Measurements from ENCODE around the gene ABCC4.

The ABCC4 gene

GRCh38 chr13:95020298-95020987, 280.8 kb downstream of the ABCC4 start:
- DNase-seq (ENCODE audit: low read depth), result no peak
- TF ChIP-seq, protein P1, sequence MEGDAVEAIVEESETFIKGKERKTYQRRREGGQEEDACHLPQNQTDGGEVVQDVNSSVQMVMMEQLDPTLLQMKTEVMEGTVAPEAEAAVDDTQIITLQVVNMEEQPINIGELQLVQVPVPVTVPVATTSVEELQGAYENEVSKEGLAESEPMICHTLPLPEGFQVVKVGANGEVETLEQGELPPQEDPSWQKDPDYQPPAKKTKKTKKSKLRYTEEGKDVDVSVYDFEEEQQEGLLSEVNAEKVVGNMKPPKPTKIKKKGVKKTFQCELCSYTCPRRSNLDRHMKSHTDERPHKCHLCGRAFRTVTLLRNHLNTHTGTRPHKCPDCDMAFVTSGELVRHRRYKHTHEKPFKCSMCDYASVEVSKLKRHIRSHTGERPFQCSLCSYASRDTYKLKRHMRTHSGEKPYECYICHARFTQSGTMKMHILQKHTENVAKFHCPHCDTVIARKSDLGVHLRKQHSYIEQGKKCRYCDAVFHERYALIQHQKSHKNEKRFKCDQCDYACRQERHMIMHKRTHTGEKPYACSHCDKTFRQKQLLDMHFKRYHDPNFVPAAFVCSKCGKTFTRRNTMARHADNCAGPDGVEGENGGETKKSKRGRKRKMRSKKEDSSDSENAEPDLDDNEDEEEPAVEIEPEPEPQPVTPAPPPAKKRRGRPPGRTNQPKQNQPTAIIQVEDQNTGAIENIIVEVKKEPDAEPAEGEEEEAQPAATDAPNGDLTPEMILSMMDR (conservative IDR thresholded peaks at IDR 0.05; ENCODE audit: low read length), result no peak

GRCh38 chr13:95019886-95020285, 281.4 kb downstream of the ABCC4 start:
- no peak for DNase-seq (ENCODE audit: low read depth)
- H3K4me3 ChIP-seq (ENCODE audit: low read length), result no peak overlapping the region
- TF ChIP-seq, protein P1 (conservative IDR thresholded peaks at IDR 0.05; ENCODE audit: low read length), result no peak

More at GRCh38 chr13:95020298-95020987, 280.8 kb downstream of the ABCC4 start:
- H3K4me3 ChIP-seq (ENCODE audit: low read length), result no peak overlapping the region

- TF ChIP-seq, protein P1 (conservative IDR thresholded peaks at IDR 0.05; ENCODE audit: low read length), result no peak
- no peak overlapping the region for H3K4me3 ChIP-seq (ENCODE audit: low read length)
- DNase-seq (ENCODE audit: low read depth), result no peak
These were observed 293.9 kb downstream of the ABCC4 start for GRCh38 chr13:95007322-95007721.

GRCh38 chr13:95005300-95005699, 296.0 kb downstream of the ABCC4 start:
- no peak for DNase-seq (ENCODE audit: low read depth)
- TF ChIP-seq, protein P1 (conservative IDR thresholded peaks at IDR 0.05; ENCODE audit: low read length), result no peak

DNA sequence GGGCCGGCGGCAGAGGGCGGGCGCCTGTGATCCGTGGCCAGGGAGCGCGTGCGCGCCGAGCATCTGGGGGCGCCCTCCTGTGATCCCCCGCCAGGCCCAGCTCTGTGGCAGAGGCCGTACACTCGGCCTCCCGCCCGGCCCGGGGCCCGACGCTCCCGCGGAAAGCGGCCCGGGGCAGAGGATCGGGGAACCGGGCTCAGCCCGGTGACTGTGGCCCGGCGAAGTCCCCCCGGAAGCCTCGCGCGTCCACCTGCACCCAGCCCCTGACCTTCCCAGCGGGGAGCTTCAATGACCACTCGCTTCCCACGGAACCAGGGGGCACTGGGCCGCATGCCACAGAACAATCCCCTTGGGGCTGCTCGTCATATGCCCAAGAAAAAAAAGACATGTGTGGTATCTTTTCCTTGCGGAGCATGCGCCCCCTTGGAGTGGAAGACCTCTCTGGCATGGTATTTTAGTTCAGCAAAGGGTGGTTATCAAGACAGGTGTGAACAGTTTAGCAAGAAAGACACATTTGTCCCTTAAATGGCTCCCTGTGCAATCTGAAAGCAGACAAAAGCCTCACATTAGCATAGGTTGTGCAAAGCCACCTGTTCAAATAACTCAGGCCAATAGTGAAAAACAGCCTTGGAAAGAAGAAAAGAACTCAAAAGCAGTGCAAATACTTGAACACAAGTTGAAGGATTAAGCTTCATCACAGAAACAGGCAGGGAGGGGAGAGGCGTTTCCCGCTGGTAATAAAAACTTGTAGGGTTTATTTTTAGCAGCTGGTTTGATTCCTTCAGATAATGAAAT, 298.0 kb downstream of the ABCC4 start:
- no peak for DNase-seq (ENCODE audit: low read depth)

More at GRCh38 chr13:95005300-95005699, 296.0 kb downstream of the ABCC4 start:
- H3K4me3 ChIP-seq (ENCODE audit: low read length), result no peak overlapping the region

DNA sequence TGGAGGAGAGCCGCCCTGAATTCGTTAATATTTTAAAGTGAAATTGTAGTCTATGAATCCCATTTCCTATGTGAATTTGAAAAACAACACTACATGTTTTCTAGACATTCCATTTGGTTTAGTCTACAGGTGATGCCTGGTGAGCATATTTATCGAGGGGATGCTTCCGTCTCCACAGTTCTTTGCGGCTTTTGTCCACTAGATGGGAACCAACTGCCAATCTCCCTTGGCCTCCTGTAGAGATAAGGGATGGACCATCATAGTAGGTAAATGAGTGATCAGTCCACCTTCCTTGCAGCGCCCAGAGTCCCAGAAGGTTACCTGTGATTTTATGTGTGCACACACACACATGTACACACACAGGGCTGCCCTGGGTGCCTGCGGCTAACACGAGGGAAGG, 299.1 kb downstream of the ABCC4 start:
- no peak for DNase-seq (ENCODE audit: low read depth)
- TF ChIP-seq, protein P1 (conservative IDR thresholded peaks at IDR 0.05; ENCODE audit: low read length), result no peak
- no peak overlapping the region for H3K4me3 ChIP-seq (ENCODE audit: low read length)

More for the DNA sequence above, 298.0 kb downstream of the ABCC4 start:
- no peak overlapping the region; the same call in 1 of the 2 replicates for H3K4me3 ChIP-seq (ENCODE audit: low read length)
- TF ChIP-seq, protein P1 (conservative IDR thresholded peaks at IDR 0.05; ENCODE audit: low read length), result no peak
